ENCODE results near the gene SLFNL1.

- no peak for TF ChIP-seq NFRKB (IDR thresholded peaks at IDR 0.05)
- no peak for TF ChIP-seq FOXK2 (IDR thresholded peaks at IDR 0.05)
- TF ChIP-seq CTBP1 (IDR thresholded peaks at IDR 0.05; ENCODE audit: borderline replicate concordance): no peak
- TF ChIP-seq FOXM1 (IDR thresholded peaks at IDR 0.05; ENCODE audit: borderline replicate concordance): no peak
- no peak for TF ChIP-seq SUZ12 (IDR thresholded peaks at IDR 0.05)
- TF ChIP-seq ELF4 (IDR thresholded peaks at IDR 0.05): no peak
- no peak for TF ChIP-seq TARDBP (IDR thresholded peaks at IDR 0.05)
- TF ChIP-seq SP1 (IDR thresholded peaks at IDR 0.05): no peak
These were observed 27.0 kb upstream of the SLFNL1 start for GRCh38 chr1:41048540-41048939.

Measured in HEK293T (cell line).